HCT116 (cell line): ENCODE measurements around the gene SF3B6. TPM values are rescaled to one million over a fixed set of nuclear protein-coding genes. Genes with fewer than 3 reads are reported as not detected.
A peak's percentile ranks its signal among the peaks of the same experiment; 100 is the strongest.

Experiments
- ATAC-seq: fragments of 200-7000 bp; cut with Tn5 transposase; 2 replicates; pipeline ENCODE4 v1.9.1; 2020; ENCODE audit warnings: mild to moderate bottlenecking, moderate library complexity
- BruUV-seq: library from RNA; stranded (reverse); fragments of 400-500 nt; replicated peaks from 2 replicates; lab custom pipeline; 2021; lab: Mats Ljungman, UMichigan
- CTCF ChIA-PET: fragments of 300-600 bp; sonication (Branson Sonifier 250); formaldehyde crosslinking; loops from one replicate; lab custom pipeline; 2021; ENCODE audit warnings: antibody characterized with exemption; lab: Charles Lee
- POLR2A ChIA-PET: fragments of 300-600, 350-600 bp; sonication (Branson Sonifier 250); formaldehyde crosslinking; loops from one replicate; lab custom pipeline; 2021; ENCODE audit warnings: antibody characterized with exemption; lab: Charles Lee
- RAD21 ChIA-PET, 2 experiments: fragments of 300-600 bp; sonication (Branson Sonifier 250); formaldehyde crosslinking; loops; one replicate each; lab custom pipeline; 2023; ENCODE audit warnings: low total read pairs in 2 of 2; ENCODE audit not compliant: uncharacterized antibody in 2 of 2, unreplicated experiment in 2 of 2, low non-redundant PET in 1 of 2; lab: Charles Lee
- DNase-seq: peaks from one replicate; pipeline ENCODE4 v3.0.0-alpha.2; 2010; ENCODE audit warnings: low read depth, low spot score
- H2AFZ ChIP-seq: fragments of 200-600 bp; shearing (Covaris generic), sonication (generic); 2 replicates; pipeline ENCODE4 v1.6.1; 2017; ENCODE audit warnings: low read depth, mixed run types, mixed read lengths, antibody characterized with exemption, low read length; ENCODE audit not compliant: poor library complexity, severe bottlenecking
- H3K27ac ChIP-seq: 2 replicates; pipeline ENCODE4 v1.5.1; 2012; ENCODE audit warnings: low read depth, low read length
- H3K27me3 ChIP-seq: fragments of 200-600 bp; sonication (generic); 2 replicates; pipeline ENCODE4 v1.6.1; 2016; ENCODE audit warnings: mixed run types, low read length, mixed read lengths; ENCODE audit not compliant: insufficient read depth
- H3K36me3 ChIP-seq, 2 experiments: fragments of 200-500 bp in 1 of 2; fragments of 200-600 bp in 1 of 2; sonication (Bioruptor generic) in 1 of 2; sonication (generic) in 1 of 2; 2 replicates each; pipeline versions ENCODE4 v1.5.1 to v1.6.1; 2014 to 2016; ENCODE audit warnings: low read length in 2 of 2, inconsistent platforms in 1 of 2, mixed read lengths in 1 of 2, mixed run types in 1 of 2; ENCODE audit not compliant: insufficient read depth in 2 of 2, control insufficient read depth in 1 of 2
- H3K4me1 ChIP-seq, 2 experiments: fragments of 200-600 bp in 1 of 2; sonication (generic) in 1 of 2; 2 replicates each; pipeline versions ENCODE4 v1.5.1 to v1.6.1; 2012 to 2017; ENCODE audit warnings: low read length in 2 of 2, inconsistent platforms in 1 of 2, mild to moderate bottlenecking in 1 of 2, mixed read lengths in 1 of 2, mixed run types in 1 of 2, moderate library complexity in 1 of 2; ENCODE audit not compliant: insufficient read depth in 2 of 2, control insufficient read depth in 1 of 2
- H3K4me2 ChIP-seq: fragments of 200-600 bp; sonication (generic); 2 replicates; pipeline ENCODE4 v1.6.1; 2017; ENCODE audit warnings: mixed run types, low read length, mixed read lengths
- H3K4me3 ChIP-seq, 2 experiments: fragments of 200-600 bp in 1 of 2; sonication (generic) in 1 of 2; replicated peaks in 1 of 2; 2 replicates each; pipeline ENCODE4 v1.5.1; 2011 to 2016; ENCODE audit warnings: low read length in 2 of 2, control low read depth in 1 of 2, low read depth in 1 of 2, mild to moderate bottlenecking in 1 of 2, mixed read lengths in 1 of 2, mixed run types in 1 of 2
- H3K79me2 ChIP-seq: fragments of 200-600 bp; sonication (generic); 2 replicates; pipeline ENCODE4 v1.6.1; 2017; ENCODE audit warnings: mild to moderate bottlenecking, mixed run types, low read length, moderate library complexity, mixed read lengths; ENCODE audit not compliant: insufficient read depth
- H3K9ac ChIP-seq: fragments of 200-600 bp; sonication (generic); 2 replicates; pipeline ENCODE4 v1.6.1; 2016; ENCODE audit warnings: low read length, mixed read lengths
- H3K9me2 ChIP-seq: fragments of 200-600 bp; sonication (generic), shearing (Covaris generic); 2 replicates; pipeline ENCODE4 v1.6.1; 2017; ENCODE audit warnings: mixed run types, mild to moderate bottlenecking, moderate library complexity; ENCODE audit not compliant: insufficient read depth
- H3K9me3 ChIP-seq, 2 experiments: fragments of 200-500 bp in 1 of 2; fragments of 200-600 bp in 1 of 2; sonication (Bioruptor generic) in 1 of 2; sonication (generic) in 1 of 2; 2 replicates each; pipeline ENCODE4 v1.6.1; 2014 to 2017; ENCODE audit warnings: low read length in 2 of 2, mixed read lengths in 2 of 2, inconsistent platforms in 1 of 2, low read depth in 1 of 2, mild to moderate bottlenecking in 1 of 2, mixed run types in 1 of 2, moderate library complexity in 1 of 2; ENCODE audit not compliant: control insufficient read depth in 1 of 2, insufficient read depth in 1 of 2
- H4K20me1 ChIP-seq: fragments of 200-600 bp; sonication (generic), shearing (Covaris generic); 2 replicates; pipeline ENCODE4 v1.6.1; 2017; ENCODE audit warnings: mixed run types, mild to moderate bottlenecking, moderate library complexity; ENCODE audit not compliant: insufficient read depth
- ATF3 ChIP-seq: IDR thresholded peaks from 2 replicates; pipeline ENCODE4 v1.6.1; 2012
- CEBPB ChIP-seq: IDR thresholded peaks from 2 replicates; pipeline ENCODE4 v1.6.1; 2012; ENCODE audit warnings: low read depth
- CTCF ChIP-seq, 3 experiments: fragments of 200-600 bp in 1 of 3; sonication (generic) in 1 of 3; IDR thresholded peaks in 2 of 3; conservative IDR thresholded peaks in 1 of 3; 2 replicates each; pipeline ENCODE4 v1.5.1; 2012 to 2017; ENCODE audit warnings: low read depth in 2 of 3, low read length in 2 of 3, antibody characterized with exemption in 1 of 3, borderline replicate concordance in 1 of 3, control low read depth in 1 of 3, mild to moderate bottlenecking in 1 of 3, mixed read lengths in 1 of 3, mixed run types in 1 of 3, moderate library complexity in 1 of 3; ENCODE audit not compliant: insufficient read depth in 1 of 3
- EGR1 ChIP-seq: IDR thresholded peaks from 2 replicates; pipeline ENCODE4 v1.6.1; 2012; ENCODE audit warnings: low read depth
- FOSL1 ChIP-seq: IDR thresholded peaks from 2 replicates; pipeline ENCODE4 v1.6.1; 2012; ENCODE audit warnings: low read depth
- JUND ChIP-seq: IDR thresholded peaks from 2 replicates; pipeline ENCODE4 v1.6.1; 2012
- POLR2AphosphoS5 ChIP-seq: IDR thresholded peaks from 2 replicates; pipeline ENCODE4 v1.6.1; 2011; ENCODE audit warnings: mild to moderate bottlenecking, low read depth, low read length, moderate library complexity
- SIN3A ChIP-seq: IDR thresholded peaks from 2 replicates; pipeline ENCODE4 v1.6.1; 2012; ENCODE audit warnings: low read depth
- YY1 ChIP-seq: IDR thresholded peaks from 2 replicates; pipeline ENCODE4 v1.6.1; 2011; ENCODE audit warnings: low read length, low read depth, moderate library complexity, mild to moderate bottlenecking; ENCODE audit not compliant: insufficient replicate concordance; ENCODE audit errors: extremely low read depth
- intact Hi-C: fragments of 100-400 bp; cut with micrococcal nuclease; formaldehyde crosslinking; loops from 2 replicates; pipeline ENCODE4 v1.10.0; 2022
- total RNA-seq: library from RNA; stranded (reverse); gene quantifications from one replicate; pipeline ENCODE4 v1.2.1, GENCODE V29; 2021; ENCODE audit not compliant: unreplicated experiment

Gene SF3B6
- total RNA-seq, 1 experiment from 2014 or later = 129 TPM

DNA sequence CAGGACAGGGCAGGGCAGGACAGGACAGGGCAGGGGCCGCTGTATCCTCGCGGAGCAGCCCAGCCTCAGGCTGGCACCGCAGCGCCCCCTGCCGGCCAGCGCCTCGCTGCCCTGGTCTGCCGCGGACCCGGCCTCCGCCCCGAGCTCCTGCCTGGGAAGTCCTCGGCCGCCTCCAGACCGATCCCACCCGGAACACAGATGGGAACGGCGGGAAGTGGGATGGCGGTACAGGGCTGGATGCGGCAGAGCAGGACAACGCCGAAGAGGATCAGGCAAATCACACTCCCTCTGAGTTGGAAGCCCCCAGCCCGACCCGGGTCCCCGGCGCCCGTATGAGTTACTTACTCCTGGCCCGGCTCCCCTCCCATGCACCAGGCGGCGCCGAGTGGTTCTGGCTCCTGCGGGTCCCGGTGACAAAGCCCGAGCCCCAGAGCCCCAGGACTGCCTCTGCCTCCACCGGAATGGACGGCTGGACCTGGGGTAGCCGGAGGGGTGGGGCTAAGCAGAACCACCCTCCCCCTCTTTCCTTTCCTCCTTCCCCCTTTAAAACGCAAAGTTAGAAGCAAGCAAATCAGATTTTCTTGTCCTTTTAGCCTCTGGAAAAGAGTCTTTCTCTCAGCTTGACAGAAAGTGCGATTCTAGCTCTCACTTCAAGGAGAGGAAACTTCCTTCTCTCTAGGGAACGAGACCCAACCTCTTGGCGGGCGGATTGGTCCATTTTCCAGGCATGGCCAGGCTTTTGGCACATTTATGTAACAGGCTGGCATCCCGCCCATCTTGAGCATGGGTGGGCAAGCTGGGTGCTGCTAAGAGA lies 8.5 kb upstream of the SF3B6 start, which contains the start of gene TP53I3 (continued):
- TF ChIP-seq CTCF (IDR thresholded peaks at IDR 0.05 in 2 of 3, conservative IDR thresholded peaks at IDR 0.05 in 1 of 3; ENCODE audit: borderline replicate concordance in 1 of 3, insufficient read depth in 1 of 3, low read depth in 2 of 3, low read length in 2 of 3) (peak in 2 of 3 experiments; percentile 84 to 94; a peak in 4 of 6 replicates), FOSL1 (no peak), EGR1 (no peak)

- H3K4me1 ChIP-seq = peaks cover 11 to 20% of the 10 kb centered on the region in 2 experiments
- intact Hi-C loops = loop anchor here (1.0 to 5.0 kb wide), 7 partner anchors 7 to 299 kb away; partner anchors contain the start of genes ATAD2B, FAM228B, PFN4 and SF3B6
- peak overlapping the region; percentile 95 for H3K27ac ChIP-seq
- H3K9ac ChIP-seq = peak overlapping the region; percentile 68
- no peak for TF ChIP-seq JUND
- no peak for TF ChIP-seq CEBPB
- peak; percentile 33 for TF ChIP-seq POLR2AphosphoS5
- peak; percentile 71 for TF ChIP-seq YY1
- TF ChIP-seq ATF3 = no peak
- no peak for TF ChIP-seq SIN3A
- TF ChIP-seq, all 23 proteins: peak for 2
- no TSS peak for BruUV-seq
- peak overlapping the region; percentile 71 to 72 for H3K4me3 ChIP-seq
- H3K79me2 ChIP-seq = no peaks in the 10 kb centered on the region
- DNase-seq (peak; percentile 76), ATAC-seq (peak; percentile 74)
- ChIA-PET POLR2A (interaction anchor here (0.7 to 3.3 kb wide), 10 partner anchors 7 to 259 kb away, joined by 3 to 19 read pairs (median 4); partner anchors contain the start of genes ATAD2B, FAM228B, SF3B6 and WDCP), CTCF (interaction anchor here (1.0 to 3.4 kb wide), 13 partner anchors 7 to 300 kb away, joined by 3 to 29 read pairs (median 5); partner anchors contain the start of genes ATAD2B and SF3B6), RAD21 (interaction anchor here (1.0 to 1.8 kb wide), 2 partner anchors 157 kb away, joined by 5 to 9 read pairs; partner anchors contain the start of gene ATAD2B (in 2 of the 2))
- peak overlapping the region; percentile 88 for H2AFZ ChIP-seq
- no peaks in the 10 kb centered on the region for H3K27me3 ChIP-seq
- H3K36me3 ChIP-seq = no peaks in the 10 kb centered on the region; a peak in 1 of 4 replicates
- H4K20me1 ChIP-seq = no peaks in the 10 kb centered on the region
- H3K9me3 ChIP-seq = no peaks in the 10 kb centered on the region
- peak overlapping the region; percentile 83 for H3K4me2 ChIP-seq
- no peaks in the 10 kb centered on the region for H3K9me2 ChIP-seq
Observed at GRCh38 chr2:24083567-24084385, 7.7 kb upstream of the SF3B6 start.
